GM12872 (cell line): ENCODE data around the gene RETREG2.

Experiments used
- TF ChIP-seq, protein P1 (sequence below): IDR thresholded peaks from 3 replicates; pipeline ENCODE4 v1.5.1; 2011; ENCODE audit warnings: low read depth, mild to moderate bottlenecking, low read length, moderate library complexity; ENCODE audit not compliant: insufficient read depth

Gene RETREG2

DNA sequence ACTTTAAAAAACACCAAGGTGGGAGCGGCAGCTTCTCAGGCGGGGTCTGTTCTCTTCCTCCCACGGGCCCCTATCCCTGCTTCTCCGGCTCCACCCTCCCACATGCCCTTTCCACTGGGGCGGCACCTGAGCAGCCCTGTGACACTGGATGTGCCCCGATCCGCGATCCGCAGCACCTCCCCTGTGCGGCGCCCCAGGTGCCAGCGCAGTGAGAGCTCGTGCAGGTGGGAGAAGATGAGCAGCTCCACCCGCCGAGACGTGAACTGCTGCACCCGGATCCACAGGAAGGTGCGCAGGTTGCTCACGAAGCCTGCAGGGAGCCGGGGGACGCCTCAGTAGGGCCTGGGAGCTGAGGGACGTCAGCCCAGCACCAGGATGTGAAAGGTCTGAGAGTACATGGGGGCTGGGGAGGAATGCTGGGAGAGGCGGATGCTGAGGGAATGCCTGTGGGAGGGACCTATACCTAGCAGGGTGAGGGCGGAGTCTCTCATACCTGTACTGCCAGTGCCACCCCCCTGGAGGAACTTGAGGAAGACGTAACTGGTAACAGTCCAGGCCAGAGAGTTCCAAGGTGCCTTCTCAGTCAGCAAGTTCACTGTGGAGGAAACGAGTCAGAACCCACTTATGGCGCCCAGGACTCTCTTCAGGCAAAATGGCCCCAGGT, 37.9 kb downstream of the RETREG2 start:
- TF ChIP-seq, protein P1, sequence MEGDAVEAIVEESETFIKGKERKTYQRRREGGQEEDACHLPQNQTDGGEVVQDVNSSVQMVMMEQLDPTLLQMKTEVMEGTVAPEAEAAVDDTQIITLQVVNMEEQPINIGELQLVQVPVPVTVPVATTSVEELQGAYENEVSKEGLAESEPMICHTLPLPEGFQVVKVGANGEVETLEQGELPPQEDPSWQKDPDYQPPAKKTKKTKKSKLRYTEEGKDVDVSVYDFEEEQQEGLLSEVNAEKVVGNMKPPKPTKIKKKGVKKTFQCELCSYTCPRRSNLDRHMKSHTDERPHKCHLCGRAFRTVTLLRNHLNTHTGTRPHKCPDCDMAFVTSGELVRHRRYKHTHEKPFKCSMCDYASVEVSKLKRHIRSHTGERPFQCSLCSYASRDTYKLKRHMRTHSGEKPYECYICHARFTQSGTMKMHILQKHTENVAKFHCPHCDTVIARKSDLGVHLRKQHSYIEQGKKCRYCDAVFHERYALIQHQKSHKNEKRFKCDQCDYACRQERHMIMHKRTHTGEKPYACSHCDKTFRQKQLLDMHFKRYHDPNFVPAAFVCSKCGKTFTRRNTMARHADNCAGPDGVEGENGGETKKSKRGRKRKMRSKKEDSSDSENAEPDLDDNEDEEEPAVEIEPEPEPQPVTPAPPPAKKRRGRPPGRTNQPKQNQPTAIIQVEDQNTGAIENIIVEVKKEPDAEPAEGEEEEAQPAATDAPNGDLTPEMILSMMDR, result no peak

DNA sequence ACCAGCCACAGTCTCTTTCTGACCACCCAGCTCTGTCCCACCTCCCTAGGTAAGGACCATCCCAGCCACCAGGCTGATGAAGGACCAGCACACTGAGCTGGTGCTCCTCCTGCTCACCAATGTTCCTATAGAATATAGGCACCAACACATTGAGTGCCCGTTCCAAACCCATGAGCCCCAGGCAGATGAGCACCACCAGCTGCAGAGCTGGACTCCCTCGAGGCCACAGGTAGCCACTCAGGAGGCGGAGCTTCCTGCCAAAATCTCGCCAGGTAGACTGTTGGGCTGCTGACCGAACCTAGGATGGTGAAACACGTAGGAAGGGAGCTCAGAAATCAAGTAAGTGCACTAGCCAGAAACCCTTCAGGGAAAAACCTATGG, 38.5 kb downstream of the RETREG2 start:
- TF ChIP-seq, protein P1, result no peak

DNA sequence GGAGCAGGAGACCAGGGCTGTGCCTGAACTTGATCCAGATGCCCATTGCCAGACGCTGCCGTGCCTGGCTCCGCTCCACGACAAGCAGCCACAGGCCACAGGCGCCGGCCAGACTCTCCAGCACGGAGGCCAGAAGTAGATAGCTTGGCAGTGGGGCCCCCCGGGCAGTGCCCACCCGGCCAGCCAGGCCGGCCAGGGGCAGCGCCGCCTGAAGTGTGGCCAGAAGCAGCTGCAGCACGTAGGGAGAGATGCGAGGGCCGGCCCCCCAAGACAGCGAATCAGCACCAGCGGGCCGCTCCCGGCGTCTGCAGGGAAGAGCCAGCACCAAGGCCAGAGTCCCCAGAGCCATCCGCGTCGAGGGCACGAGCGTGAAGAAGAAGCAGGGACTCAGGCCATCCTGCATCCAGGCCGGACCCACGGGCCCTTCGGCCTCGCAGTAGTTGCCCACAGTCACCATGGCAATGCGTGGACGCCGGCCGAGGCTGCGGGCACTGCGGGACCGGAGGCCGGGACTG, 40.2 kb downstream of the RETREG2 start:
- TF ChIP-seq, protein P1, result no peak

DNA sequence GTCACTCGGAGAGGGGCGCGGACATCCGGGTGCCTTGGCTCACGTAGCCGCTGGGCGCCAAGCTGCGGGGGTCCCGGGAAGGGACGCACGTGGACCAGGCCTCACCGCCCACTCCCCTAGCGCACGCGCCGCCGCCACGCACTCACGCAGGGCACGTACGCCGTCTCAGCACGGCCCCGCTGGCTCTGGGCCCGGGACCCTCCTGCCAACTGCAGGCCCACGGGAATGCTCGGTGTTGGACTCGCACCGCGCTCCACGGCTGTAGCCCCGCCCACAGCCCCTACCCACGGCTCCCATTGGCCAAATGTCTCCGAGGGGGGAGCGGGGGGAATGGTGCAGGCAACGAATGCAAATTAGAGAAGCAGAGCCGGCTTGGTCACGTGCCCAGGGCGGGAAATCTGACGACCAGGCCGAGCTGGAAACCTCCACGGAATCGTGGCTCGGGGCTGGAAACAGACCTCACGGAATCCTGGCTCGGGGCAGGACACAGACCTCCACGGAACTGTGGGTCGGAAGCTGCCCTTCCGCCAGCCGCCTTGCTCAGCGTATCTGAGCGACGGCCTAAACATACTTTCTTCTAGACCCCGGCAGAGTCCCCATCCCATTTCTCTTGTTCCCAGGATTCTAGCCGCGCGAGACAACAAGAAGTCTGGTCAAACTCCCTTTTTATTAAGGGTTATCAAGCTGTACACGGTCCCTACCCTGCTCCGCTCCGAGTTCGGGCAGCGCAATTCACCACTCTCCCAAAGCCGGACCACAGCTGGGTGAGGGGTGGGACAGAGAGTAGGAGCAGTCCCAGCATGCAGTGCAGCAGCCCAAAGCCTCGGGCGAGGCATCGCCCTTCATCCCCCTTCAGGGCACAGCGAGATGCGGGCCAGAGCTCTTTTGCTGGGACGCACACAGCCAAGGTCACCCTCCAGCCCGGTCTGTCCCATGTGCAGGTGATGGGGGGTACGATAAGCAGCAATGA, 40.9 kb downstream of the RETREG2 start, which contains the start of gene ABCB6:
Gene ABCB6, minus strand, starts transcription at position 227 of the 970 bp plus-strand sequence. CDS start 285 bp downstream, outside the sequence.
- TF ChIP-seq, protein P1, result no peak

DNA sequence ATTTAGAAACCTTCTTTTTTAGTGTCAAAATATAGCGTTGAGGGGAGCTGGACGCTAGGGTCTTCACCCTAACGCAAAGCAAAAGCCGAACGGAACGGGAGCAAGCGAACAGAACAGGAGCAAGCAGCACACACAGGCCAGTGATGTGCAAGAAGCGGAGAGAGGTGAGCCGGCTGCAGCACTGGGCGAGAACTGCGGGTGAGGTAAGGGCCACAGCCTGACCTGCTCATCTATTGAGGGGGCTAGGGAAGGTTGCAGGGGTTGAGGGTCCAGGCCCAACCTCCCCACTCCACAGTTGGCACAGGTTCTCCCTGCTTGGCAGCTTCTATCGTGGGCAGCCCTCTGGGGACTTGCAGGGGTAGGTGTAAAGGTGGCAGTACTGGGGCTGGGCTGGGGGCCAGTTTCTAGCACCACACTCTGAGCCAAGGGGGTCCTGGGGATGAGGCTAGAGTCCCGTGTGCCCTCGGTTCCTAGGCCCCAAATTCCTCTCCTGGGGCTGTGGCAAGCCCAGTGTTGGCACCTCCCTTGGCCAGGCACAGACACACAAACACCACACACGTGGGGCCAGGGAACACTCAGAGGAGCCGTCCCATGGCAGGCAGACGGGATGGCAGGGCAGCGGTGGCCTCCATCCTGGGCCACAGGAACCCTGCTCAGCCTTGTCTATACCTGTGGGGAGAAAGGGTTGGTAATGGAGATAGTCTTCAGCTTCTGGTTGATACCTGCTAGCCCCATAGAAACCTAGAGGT, 41.9 kb downstream of the RETREG2 start:
- TF ChIP-seq, protein P1, result no peak

DNA sequence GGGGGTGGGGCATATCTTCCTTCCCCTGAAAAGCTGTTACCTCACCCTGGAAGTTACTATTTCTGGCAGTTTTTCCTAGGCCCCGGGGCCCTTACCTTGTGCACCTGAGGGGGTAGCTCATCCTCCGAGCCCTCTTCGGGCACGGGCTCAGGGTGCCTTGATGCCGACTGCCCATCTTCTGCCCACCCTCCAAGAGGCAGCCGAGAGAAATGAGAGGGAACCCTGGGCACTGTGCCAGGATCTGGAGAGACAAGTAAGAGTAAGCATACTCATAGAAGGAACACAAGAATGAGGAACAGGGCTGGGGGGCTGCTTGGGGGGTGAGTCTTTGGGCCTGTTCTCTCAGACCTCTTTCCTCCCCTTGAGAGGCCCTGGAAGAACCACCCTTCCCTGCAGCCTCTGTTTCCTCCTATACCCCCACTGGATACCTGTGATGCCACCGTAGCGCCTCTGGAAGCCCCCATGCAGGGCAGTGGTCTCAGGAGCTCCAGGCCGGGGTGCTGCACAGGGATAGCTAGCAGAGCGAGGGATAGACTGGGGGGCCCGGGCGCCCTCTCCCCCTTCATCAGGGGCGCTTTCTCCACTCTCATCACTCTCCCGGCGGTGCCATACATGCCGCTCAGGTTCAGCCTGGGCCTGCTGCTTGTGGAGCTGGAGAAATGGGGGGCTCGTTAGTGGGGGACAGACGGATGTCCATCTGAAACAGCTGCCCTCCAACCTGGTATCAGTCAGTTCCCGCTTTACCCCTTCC, 42.8 kb downstream of the RETREG2 start:
- TF ChIP-seq, protein P1, result no peak
